Breast epithelium (tissue), 4 donors: Measurements from ENCODE around the gene FAM135A. TPM values are rescaled to one million over a fixed set of nuclear protein-coding genes. Genes with fewer than 3 reads are reported as not detected.

Source experiments
- DNase-seq, 2 donors: peaks; one replicate each; pipeline ENCODE4 v3.0.0-alpha.2; 2019; ENCODE audit warnings: low spot score in 2 of 2
- H3K27ac ChIP-seq, 2 donors: fragments of 200-600 bp; sonication (generic) in 1 of 2; one replicate each; pipeline ENCODE4 v1.5.1; 2016 to 2019; ENCODE audit warnings: mild to moderate bottlenecking in 1 of 2
- H3K27me3 ChIP-seq, 2 donors: fragments of 200-600 bp; sonication (generic) in 1 of 2; one replicate each; pipeline versions ENCODE4 v1.5.1 to v1.6.0; 2017 to 2019; ENCODE audit warnings: control low read depth in 1 of 2, mild to moderate bottlenecking in 1 of 2
- H3K36me3 ChIP-seq: fragments of 200-600 bp; one replicate; pipeline ENCODE4 v1.5.1; 2019
- H3K4me1 ChIP-seq, 2 donors: fragments of 200-600 bp; sonication (generic); one replicate each; pipeline ENCODE4 v1.5.1; 2016 to 2019; ENCODE audit warnings: control low read depth in 1 of 2
- H3K4me3 ChIP-seq, 3 donors: fragments of 200-600 bp; sonication (generic); 1 replicate in 2 of 3; 2 replicates in 1 of 3; pipeline ENCODE4 v1.5.1; 2016 to 2019; ENCODE audit warnings: mild to moderate bottlenecking in 3 of 3, moderate library complexity in 2 of 3
- H3K9me3 ChIP-seq, 2 donors: fragments of 200-600 bp; sonication (generic) in 1 of 2; one replicate each; pipeline ENCODE4 v1.5.1; 2016 to 2019; ENCODE audit warnings: control low read depth in 1 of 2
- POLR2A ChIP-seq: fragments of 450-650 bp; IDR thresholded peaks from one replicate; pipeline ENCODE4 v1.6.1; 2016; ENCODE audit warnings: antibody characterized with exemption, mild to moderate bottlenecking, moderate library complexity
- POLR2AphosphoS5 ChIP-seq, 3 donors: sonication (generic); formaldehyde crosslinking; IDR thresholded peaks; one replicate each; pipeline ENCODE4 v1.6.1; 2017; ENCODE audit warnings: antibody characterized with exemption in 3 of 3
- intact Hi-C: fragments of 100-400 bp; cut with DNase I; formaldehyde crosslinking; loops from one replicate; pipeline ENCODE4 v1.15.1; 2023; ENCODE audit warnings: low total_unique reads
- total RNA-seq, 3 donors: library from RNA; depleted of rRNA; stranded (reverse); fragments of >200 nt; gene quantifications; one replicate each; pipeline ENCODE4 v1.1.0, GENCODE V29; 2016
- TF ChIP-seq, protein P1 (sequence below), 3 donors: fragments of 450-650 bp; IDR thresholded peaks; one replicate each; pipeline ENCODE4 v1.5.1; 2016 to 2017; ENCODE audit warnings: antibody characterized with exemption in 3 of 3, mild to moderate bottlenecking in 3 of 3, moderate library complexity in 3 of 3

The FAM135A gene
- total RNA-seq, 3 donors from 2014 or later = 25.9 to 34.2 (median 30.2) TPM

DNA sequence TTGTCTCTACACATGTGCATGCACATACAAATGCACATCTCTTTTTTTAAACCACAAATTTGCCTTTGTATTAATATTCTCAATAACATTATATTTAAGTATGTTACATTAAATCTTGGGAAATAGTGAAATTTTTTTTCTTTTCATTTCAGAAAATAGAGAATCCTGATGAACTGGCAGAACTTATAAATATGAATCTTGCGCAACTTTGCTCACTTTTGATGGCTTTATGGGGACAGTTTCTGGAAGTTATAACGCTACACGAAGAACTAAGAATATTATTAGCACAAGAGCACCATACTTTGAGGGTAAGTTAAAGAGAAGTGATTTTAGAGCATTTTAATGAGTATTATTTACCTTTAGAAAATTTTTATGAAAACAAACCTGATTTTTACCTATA, 89.2 kb downstream of the FAM135A start:
- H3K36me3 ChIP-seq = peaks cover 13% of the 10 kb centered on the region
- H3K27me3 ChIP-seq = no peaks in the 10 kb centered on the region
- intact Hi-C loops = no loop called here
- no peak overlapping the region for H3K4me3 ChIP-seq
- no peak overlapping the region for H3K27ac ChIP-seq
- H3K4me1 ChIP-seq = no peaks in the 10 kb centered on the region
- peaks cover 0 to 25% of the 10 kb centered on the region in 2 donors for H3K9me3 ChIP-seq
- DNase-seq = no peak
- TF ChIP-seq POLR2A (no peak), POLR2AphosphoS5 (IDR thresholded peaks at IDR 0.05) (no peak)
- TF ChIP-seq, protein P1, sequence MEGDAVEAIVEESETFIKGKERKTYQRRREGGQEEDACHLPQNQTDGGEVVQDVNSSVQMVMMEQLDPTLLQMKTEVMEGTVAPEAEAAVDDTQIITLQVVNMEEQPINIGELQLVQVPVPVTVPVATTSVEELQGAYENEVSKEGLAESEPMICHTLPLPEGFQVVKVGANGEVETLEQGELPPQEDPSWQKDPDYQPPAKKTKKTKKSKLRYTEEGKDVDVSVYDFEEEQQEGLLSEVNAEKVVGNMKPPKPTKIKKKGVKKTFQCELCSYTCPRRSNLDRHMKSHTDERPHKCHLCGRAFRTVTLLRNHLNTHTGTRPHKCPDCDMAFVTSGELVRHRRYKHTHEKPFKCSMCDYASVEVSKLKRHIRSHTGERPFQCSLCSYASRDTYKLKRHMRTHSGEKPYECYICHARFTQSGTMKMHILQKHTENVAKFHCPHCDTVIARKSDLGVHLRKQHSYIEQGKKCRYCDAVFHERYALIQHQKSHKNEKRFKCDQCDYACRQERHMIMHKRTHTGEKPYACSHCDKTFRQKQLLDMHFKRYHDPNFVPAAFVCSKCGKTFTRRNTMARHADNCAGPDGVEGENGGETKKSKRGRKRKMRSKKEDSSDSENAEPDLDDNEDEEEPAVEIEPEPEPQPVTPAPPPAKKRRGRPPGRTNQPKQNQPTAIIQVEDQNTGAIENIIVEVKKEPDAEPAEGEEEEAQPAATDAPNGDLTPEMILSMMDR (IDR thresholded peaks at IDR 0.05) = no peak

DNA sequence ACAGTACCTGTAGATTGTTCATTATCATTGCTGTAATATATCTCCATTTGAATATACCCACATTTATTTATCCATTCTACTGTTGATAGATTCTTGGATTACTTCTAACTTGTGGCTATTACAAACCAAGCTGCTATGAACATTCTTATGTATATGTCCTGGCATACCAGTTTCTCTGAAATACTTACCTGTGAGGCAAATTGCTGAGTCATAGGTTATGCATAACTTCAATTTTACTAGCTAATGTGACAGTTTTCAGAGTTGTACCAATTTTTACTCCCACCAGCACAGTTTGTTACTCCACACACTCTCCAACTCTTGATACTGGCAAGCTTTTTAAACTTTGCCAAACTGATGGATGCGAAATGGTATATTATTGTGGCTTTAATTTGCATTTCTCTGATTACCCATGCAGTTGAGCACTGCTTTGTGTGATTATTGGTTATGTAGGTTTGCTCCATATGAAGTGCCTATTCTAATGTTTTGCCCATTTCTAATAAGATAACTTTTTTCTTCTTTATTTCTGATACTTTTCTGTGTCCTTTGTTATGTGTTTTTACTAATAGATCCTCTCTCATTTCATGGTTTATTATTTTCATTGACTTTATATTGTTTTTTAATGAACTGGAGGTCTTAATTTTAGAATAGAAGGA, 90.6 kb downstream of the FAM135A start:
- H3K36me3 ChIP-seq = peaks cover 13% of the 10 kb centered on the region
- H3K9me3 ChIP-seq = peaks cover 0 to 14% of the 10 kb centered on the region in 2 donors
- intact Hi-C loops = no loop called here
- no peak overlapping the region for H3K4me3 ChIP-seq
- DNase-seq = no peak
- H3K27me3 ChIP-seq = no peaks in the 10 kb centered on the region
- no peak overlapping the region for H3K27ac ChIP-seq
- no peaks in the 10 kb centered on the region for H3K4me1 ChIP-seq
- TF ChIP-seq POLR2AphosphoS5 (IDR thresholded peaks at IDR 0.05) = no peak
- TF ChIP-seq, protein P1 (IDR thresholded peaks at IDR 0.05) = no peak

DNA sequence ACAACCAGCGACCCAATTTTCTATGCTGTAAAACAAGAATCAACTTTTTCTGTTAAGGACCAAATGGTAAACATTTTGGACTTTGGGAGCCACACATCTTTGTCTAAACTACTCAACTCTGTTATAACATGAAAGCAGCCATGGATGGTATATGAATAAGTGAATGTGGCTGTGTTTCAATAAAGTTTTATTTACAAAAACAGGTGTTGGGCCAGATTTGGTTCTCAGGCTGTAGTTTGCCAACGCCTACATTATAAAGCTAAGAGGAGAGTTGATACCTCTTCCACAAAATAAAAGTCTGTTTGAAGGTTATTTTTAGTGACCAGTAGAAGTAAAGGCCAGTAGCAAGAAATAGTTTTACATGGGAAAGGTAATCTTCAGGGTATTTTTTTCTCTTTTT, 93.0 kb downstream of the FAM135A start:
- H3K4me3 ChIP-seq = no peak overlapping the region
- TF ChIP-seq POLR2A (no peak), POLR2AphosphoS5 (IDR thresholded peaks at IDR 0.05) (no peak)
- TF ChIP-seq, protein P1 (IDR thresholded peaks at IDR 0.05) = no peak
- no peaks in the 10 kb centered on the region for H3K27me3 ChIP-seq
- no peak overlapping the region for H3K27ac ChIP-seq
- no peak for DNase-seq
- intact Hi-C loops = no loop called here
- H3K4me1 ChIP-seq = no peaks in the 10 kb centered on the region
- H3K9me3 ChIP-seq = peaks cover 0 to 14% of the 10 kb centered on the region in 2 donors
- H3K36me3 ChIP-seq = peaks cover 13% of the 10 kb centered on the region

DNA sequence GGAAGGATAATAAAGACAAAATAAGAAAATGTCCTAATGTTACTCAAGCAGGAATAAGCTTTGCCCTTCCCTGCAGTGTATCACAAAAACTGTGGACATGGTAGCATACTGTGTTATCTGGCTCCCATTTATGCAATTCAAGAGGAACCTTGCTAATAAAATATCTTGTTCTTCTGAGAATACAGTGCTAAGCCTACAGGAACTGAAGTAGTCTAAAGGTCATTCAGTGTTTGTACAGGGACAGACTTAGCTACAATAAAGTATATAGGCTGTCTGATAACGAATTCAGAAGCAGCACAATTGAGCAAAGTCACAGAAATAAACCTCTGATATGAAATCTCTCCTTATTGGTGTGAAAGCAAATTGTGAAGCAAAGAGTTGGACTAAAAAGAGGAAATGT, 93.9 kb downstream of the FAM135A start:
- H3K36me3 ChIP-seq = peaks cover 13% of the 10 kb centered on the region
- TF ChIP-seq, protein P1 (IDR thresholded peaks at IDR 0.05) = no peak
- TF ChIP-seq POLR2AphosphoS5 (IDR thresholded peaks at IDR 0.05) (no peak), POLR2A (no peak)
- intact Hi-C loops = no loop called here
- H3K9me3 ChIP-seq = peaks cover 0 to 14% of the 10 kb centered on the region in 2 donors
- no peak for DNase-seq
- H3K4me3 ChIP-seq = no peak overlapping the region
- no peaks in the 10 kb centered on the region for H3K27me3 ChIP-seq
- H3K27ac ChIP-seq = no peak overlapping the region
- no peaks in the 10 kb centered on the region for H3K4me1 ChIP-seq

DNA sequence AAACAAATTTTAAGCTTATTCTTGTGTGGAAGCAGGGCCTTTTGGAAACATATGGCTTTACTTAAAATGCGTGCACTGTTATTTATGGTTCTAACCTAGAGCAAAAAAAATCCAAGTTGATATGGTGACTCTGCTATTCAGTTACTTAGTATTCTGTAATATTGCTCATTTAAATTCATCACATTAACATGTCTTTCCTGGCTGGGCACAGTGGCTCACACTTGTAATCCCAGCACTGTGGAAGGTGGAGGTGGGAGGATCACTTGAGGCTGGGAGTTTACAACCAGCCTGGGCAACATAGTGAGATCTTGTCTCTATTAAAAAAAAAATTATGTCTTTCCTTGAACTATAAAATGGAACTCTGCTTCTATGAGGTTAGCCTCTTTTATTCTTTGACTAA, 95.6 kb downstream of the FAM135A start:
- no peak for TF ChIP-seq POLR2AphosphoS5 (IDR thresholded peaks at IDR 0.05)
- TF ChIP-seq, protein P1 (IDR thresholded peaks at IDR 0.05) = no peak
- TF ChIP-seq POLR2A = no peak
- no peak overlapping the region for H3K27ac ChIP-seq
- H3K27me3 ChIP-seq = no peaks in the 10 kb centered on the region
- peaks cover 0 to 5% of the 10 kb centered on the region in 2 donors for H3K9me3 ChIP-seq
- H3K4me1 ChIP-seq = no peaks in the 10 kb centered on the region
- intact Hi-C loops = no loop called here
- H3K36me3 ChIP-seq = peaks cover 8% of the 10 kb centered on the region
- no peak overlapping the region for H3K4me3 ChIP-seq
- no peak for DNase-seq
